A549 (cell line): ENCODE data around the gene TFCP2L1. TPM values are rescaled to one million over a fixed set of nuclear protein-coding genes. Genes with fewer than 3 reads are reported as not detected.

Experiments used
- ATAC-seq, 2 experiments: fragments of 200-7000 bp in 1 of 2; fragments of >200 bp in 1 of 2; cut with Nextera tagmentation in 1 of 2; cut with Tn5 transposase in 1 of 2; 3 replicates each; pipeline versions ENCODE4 v1.8.0 to v1.9.1; 2018 to 2020; ENCODE audit warnings: mild to moderate bottlenecking in 1 of 2, moderate library complexity in 1 of 2
- CTCF ChIA-PET: fragments of 300-600 bp; sonication (Branson Sonifier 250); formaldehyde crosslinking; extraction: SDS; loops from one replicate; lab custom pipeline; 2021; ENCODE audit warnings: antibody characterized with exemption, inconsistent platforms; lab: Yijun Ruan, JAX
- POLR2A ChIA-PET: fragments of 350-600 bp; formaldehyde crosslinking; extraction: SDS; loops from one replicate; lab custom pipeline; 2021; ENCODE audit warnings: antibody characterized with exemption, inconsistent platforms; lab: Yijun Ruan, JAX
- DNase-seq, 2 experiments: peaks; one replicate each; pipeline versions ENCODE4 v3.0.0 to v3.0.0-alpha.2; 2011 to 2016; ENCODE audit warnings: low read depth in 1 of 2, low spot score in 1 of 2
- FAIRE-seq: peaks from 2 replicates; lab custom pipeline; 2011; peaks lifted over from hg19 to GRCh38; lab: Jason Lieb, UNC
- H3K27ac ChIP-seq, 2 experiments: fragments of >200 bp; sonication (Bioruptor Twin); formaldehyde crosslinking; 3 replicates each; pipeline ENCODE4 v1.5.1; 2016 to 2017
- H3K4me1 ChIP-seq: fragments of >200 bp; sonication (Bioruptor Twin); formaldehyde crosslinking; 3 replicates; pipeline ENCODE4 v1.6.1; 2016
- H3K4me2 ChIP-seq: fragments of >200 bp; sonication (Bioruptor Twin); formaldehyde crosslinking; 3 replicates; pipeline ENCODE4 v1.6.1; 2016
- H3K4me3 ChIP-seq: fragments of >200 bp; sonication (Bioruptor Twin); formaldehyde crosslinking; 3 replicates; pipeline ENCODE4 v1.5.1; 2016
- H3K9me3 ChIP-seq: fragments of >200 bp; sonication (Bioruptor Twin); formaldehyde crosslinking; 3 replicates; pipeline ENCODE4 v1.6.1; 2016
- BHLHE40 ChIP-seq: IDR thresholded peaks from 2 replicates; pipeline ENCODE4 v1.6.1; 2012; ENCODE audit warnings: low read depth, low read length, inconsistent platforms
- CBX8 ChIP-seq: fragments of 200-600 bp; sonication (generic); IDR thresholded peaks from 2 replicates; pipeline ENCODE4 v1.6.1; 2016
- CHD4 ChIP-seq: fragments of 200-600 bp; sonication (generic); IDR thresholded peaks from 2 replicates; pipeline ENCODE4 v1.6.1; 2016; ENCODE audit warnings: antibody characterized with exemption, mild to moderate bottlenecking, borderline replicate concordance
- CTCF ChIP-seq: fragments of >200 bp; sonication (Bioruptor Twin); formaldehyde crosslinking; IDR thresholded peaks from 3 replicates; pipeline ENCODE4 v1.5.1; 2016
- EHF ChIP-seq: fragments of 250-450 bp; sonication (Bioruptor Pico); IDR thresholded peaks from 2 replicates; pipeline ENCODE4 v1.5.0; 2020; ENCODE audit warnings: mild to moderate bottlenecking
- EP300 ChIP-seq, 2 experiments: fragments of >200 bp; sonication (Bioruptor Twin); formaldehyde crosslinking; IDR thresholded peaks; 2 replicates in 1 of 2; 3 replicates in 1 of 2; pipeline ENCODE4 v1.6.1; 2016 to 2017
- ESRRA ChIP-seq: fragments of 150-350 bp; IDR thresholded peaks from 2 replicates; pipeline ENCODE4 v1.6.1; 2014; ENCODE audit warnings: mild to moderate bottlenecking, low read length, borderline replicate concordance
- FOXS1 ChIP-seq: fragments of 250-450 bp; sonication (Bioruptor Pico); IDR thresholded peaks from 2 replicates; pipeline ENCODE4 v1.5.0; 2020; ENCODE audit warnings: mild to moderate bottlenecking, moderate library complexity
- HDAC2 ChIP-seq: fragments of 200-600 bp; sonication (generic); IDR thresholded peaks from 2 replicates; pipeline ENCODE4 v1.6.1; 2016
- HES2 ChIP-seq: fragments of >200 bp; sonication (Bioruptor Twin); formaldehyde crosslinking; IDR thresholded peaks from 2 replicates; pipeline ENCODE4 v1.6.1; 2016
- HOXB5 ChIP-seq: fragments of 250-450 bp; sonication (Bioruptor Pico); IDR thresholded peaks from 2 replicates; pipeline ENCODE4 v1.5.0; 2020; ENCODE audit warnings: mild to moderate bottlenecking, moderate library complexity
- JUN ChIP-seq, 2 experiments: fragments of >200 bp; sonication (Bioruptor Twin); formaldehyde crosslinking; IDR thresholded peaks; 2 replicates in 1 of 2; 3 replicates in 1 of 2; pipeline ENCODE4 v1.6.1; 2016 to 2017
- JUNB ChIP-seq: fragments of >200 bp; sonication (Bioruptor Twin); formaldehyde crosslinking; IDR thresholded peaks from 2 replicates; pipeline ENCODE4 v1.6.1; 2016
- MAFK ChIP-seq: fragments of 450-650 bp; IDR thresholded peaks from 2 replicates; pipeline ENCODE4 v1.6.1; 2014; ENCODE audit not compliant: partially characterized antibody
- MAX ChIP-seq: IDR thresholded peaks from 2 replicates; pipeline ENCODE4 v1.6.1; 2012
- MAZ ChIP-seq: fragments of 150-350 bp; IDR thresholded peaks from 2 replicates; pipeline ENCODE4 v1.6.1; 2014; ENCODE audit warnings: antibody characterized with exemption, low read depth, low read length, borderline replicate concordance
- NFE2L2 ChIP-seq: fragments of 150-350 bp; conservative IDR thresholded peaks from 2 replicates; pipeline ENCODE4 v1.6.1; 2014; ENCODE audit warnings: low read length
- PHF8 ChIP-seq: fragments of 200-600 bp; sonication (generic); IDR thresholded peaks from 2 replicates; pipeline ENCODE4 v1.6.1; 2016; ENCODE audit warnings: low read depth, mild to moderate bottlenecking, antibody characterized with exemption, moderate library complexity, borderline replicate concordance
- RARB ChIP-seq: fragments of 250-450 bp; sonication (Bioruptor Pico); IDR thresholded peaks from 2 replicates; pipeline ENCODE4 v1.8.0; 2021; ENCODE audit warnings: mild to moderate bottlenecking, moderate library complexity
- REST ChIP-seq: fragments of 200-600 bp; sonication (generic); IDR thresholded peaks from 2 replicates; pipeline ENCODE4 v1.6.1; 2016; ENCODE audit warnings: antibody characterized with exemption, mild to moderate bottlenecking, moderate library complexity
- RFX5 ChIP-seq: fragments of 450-650 bp; IDR thresholded peaks from 2 replicates; pipeline ENCODE4 v1.7.1; 2014; ENCODE audit warnings: antibody characterized with exemption, mild to moderate bottlenecking, moderate library complexity
- TFCP2L1 ChIP-seq: fragments of 250-450 bp; sonication (Bioruptor Pico); IDR thresholded peaks from 2 replicates; pipeline ENCODE4 v1.5.0; 2021; ENCODE audit warnings: mild to moderate bottlenecking
- TP53 ChIP-seq: fragments of 250-450 bp; sonication (Bioruptor Pico); IDR thresholded peaks from 2 replicates; pipeline ENCODE4 v1.5.0; 2021; ENCODE audit warnings: mild to moderate bottlenecking, moderate library complexity
- WGBS: methylation state at CpG from one replicate; pipeline ENCODE4 v1.1.6; 2017; ENCODE audit errors: missing lambda C conversion rate; 5-methylcytosine and 5-hydroxymethylcytosine counted together
- polyA plus RNA-seq, 4 experiments: library from polyadenylated mRNA; depleted of rRNA in 3 of 4; stranded (reverse); fragments of >200 nt; fragmentation: RNase III in 1 of 4; extraction: RNeasy Plus Mini Kit Qiagen cat#74134 plus additional on column Dnase treatment in 1 of 4; gene quantifications; 2 replicates in 3 of 4; 3 replicates in 1 of 4; pipeline ENCODE4 v1.2.3, GENCODE V29; 2011 to 2017

Gene TFCP2L1
- polyA plus RNA-seq, 2 of the 4 experiments (the other 2 are of a cell fraction): 1.3 to 3.1 TPM

GRCh38 chr2:121237336-121237979 is 47.5 kb downstream of the TFCP2L1 start:
- ATAC-seq (no peak), FAIRE-seq (no peak), DNase-seq (no peak)
- TF ChIP-seq MAZ (no peak), CTCF (no peak), RFX5 (no peak), TP53 (no peak), CBX8 (no peak), TFCP2L1 (CRISPR knock-in tag) (no peak), REST (no peak), BHLHE40 (no peak), ESRRA (no peak), MAFK (no peak), HES2 (no peak), RARB (no peak), NFE2L2 (no peak), FOXS1 (CRISPR knock-in tag) (no peak), HOXB5 (CRISPR knock-in tag) (no peak), EHF (CRISPR knock-in tag) (no peak), JUN (IDR thresholded peaks at IDR 0.05) (no peak), EP300 (IDR thresholded peaks at IDR 0.05) (no peak), HDAC2 (no peak), CHD4 (no peak)
- CTCF ChIA-PET: no interaction called here
- H3K4me2 ChIP-seq: no peak overlapping the region
- H3K27ac ChIP-seq: no peak overlapping the region
- 82% methylated on average over 13 of the region's 20 CpGs for WGBS
- no peaks in the 10 kb centered on the region; the same call in 2 of the 3 replicates for H3K4me1 ChIP-seq
- POLR2A ChIA-PET: no interaction called here
- no peak overlapping the region for H3K4me3 ChIP-seq
- no peaks in the 10 kb centered on the region for H3K9me3 ChIP-seq

- Histone ChIP-seq H3K4me2 (no peak overlapping the region), H3K9me3 (no peaks in the 10 kb centered on the region), H3K27ac (no peak overlapping the region), H3K4me3 (no peak overlapping the region), H3K4me1 (no peaks in the 10 kb centered on the region; the same call in 2 of the 3 replicates)
- POLR2A ChIA-PET: no interaction called here
- FAIRE-seq (no peak), DNase-seq (no peak), ATAC-seq (no peak)
- no peak for TF ChIP-seq JUNB
- no peak for TF ChIP-seq PHF8
- no peak for TF ChIP-seq MAX
- TF ChIP-seq JUN (IDR thresholded peaks at IDR 0.05): no peak
- WGBS: 92% methylated on average over 10 of the region's 10 CpGs
- CTCF ChIA-PET: no interaction called here
Measured at GRCh38 chr2:121236650-121237180, 48.3 kb downstream of the TFCP2L1 start.
